ENCODE results near the gene WNT5B. TPM values are rescaled to one million over a fixed set of nuclear protein-coding genes. Genes with fewer than 3 reads are reported as not detected.
"Not testable (repeated sequence)": the region's sequence is repeated elsewhere in the genome, so short reads cannot be mapped to it uniquely, and the experiment has no call there.

WNT5B gene
- total and polyA plus RNA-seq, 2 donors: 4.1 to 4.8 TPM

DNA sequence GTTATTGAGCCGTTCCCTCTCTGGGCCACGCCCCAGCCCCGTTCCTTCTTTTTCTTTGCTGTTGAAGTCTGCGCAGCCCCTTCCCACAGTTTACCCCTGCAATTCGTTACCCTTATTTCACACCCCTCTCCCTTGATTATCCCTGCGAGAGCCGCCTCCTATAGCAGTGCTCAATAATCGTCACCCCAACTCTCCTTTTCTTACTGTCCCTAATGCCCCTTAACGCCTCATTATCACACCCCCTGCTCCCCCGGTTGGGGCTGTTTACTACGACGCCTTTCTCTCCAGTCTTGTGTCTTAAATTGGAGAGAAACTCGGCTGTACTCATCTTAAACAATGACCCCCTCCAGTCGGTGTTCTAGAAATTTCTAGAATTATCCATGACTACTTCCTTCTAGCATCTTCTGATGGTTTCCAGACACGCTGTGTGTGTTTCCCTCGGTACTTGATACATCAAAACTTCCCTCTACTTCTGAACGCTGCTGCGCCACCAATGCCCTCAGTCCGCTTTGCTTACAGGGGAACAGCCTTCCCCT lies 33.9 kb upstream of the WNT5B start:
- Histone ChIP-seq H3K27ac (ENCODE audit: low read depth in 1 of 2, low read length in 1 of 2) (peak overlapping the region; percentile 95 to 96), H3K9me3 (ENCODE audit: control insufficient read depth in 2 of 2, insufficient read depth in 1 of 2, low read length in 1 of 2) (no peaks in the 10 kb centered on the region), H3K36me3 (ENCODE audit: control insufficient read depth in 2 of 2, insufficient read depth in 2 of 2, low read length in 1 of 2) (peaks cover 0 to 4% of the 10 kb centered on the region in 2 donors), H3K27me3 (ENCODE audit: control insufficient read depth in 2 of 2, insufficient read depth in 1 of 2, low read length in 1 of 2) (no peaks in the 10 kb centered on the region), H3K4me3 (ENCODE audit: low read length in 2 of 2) (peak overlapping the region; percentile 63 to 87), H3K4me1 (ENCODE audit: control insufficient read depth in 2 of 2, insufficient read depth in 2 of 2, low read length in 2 of 2) (peaks cover 24 to 40% of the 10 kb centered on the region in 2 donors)
- WGBS: 13% methylated on average over 19 of the region's 19 CpGs
- DNase-seq (ENCODE audit: low read depth in 6 of 9, low spot score in 9 of 9): peak in 7 of 9 donors; percentile 54 to 81 (median 64)

DNA sequence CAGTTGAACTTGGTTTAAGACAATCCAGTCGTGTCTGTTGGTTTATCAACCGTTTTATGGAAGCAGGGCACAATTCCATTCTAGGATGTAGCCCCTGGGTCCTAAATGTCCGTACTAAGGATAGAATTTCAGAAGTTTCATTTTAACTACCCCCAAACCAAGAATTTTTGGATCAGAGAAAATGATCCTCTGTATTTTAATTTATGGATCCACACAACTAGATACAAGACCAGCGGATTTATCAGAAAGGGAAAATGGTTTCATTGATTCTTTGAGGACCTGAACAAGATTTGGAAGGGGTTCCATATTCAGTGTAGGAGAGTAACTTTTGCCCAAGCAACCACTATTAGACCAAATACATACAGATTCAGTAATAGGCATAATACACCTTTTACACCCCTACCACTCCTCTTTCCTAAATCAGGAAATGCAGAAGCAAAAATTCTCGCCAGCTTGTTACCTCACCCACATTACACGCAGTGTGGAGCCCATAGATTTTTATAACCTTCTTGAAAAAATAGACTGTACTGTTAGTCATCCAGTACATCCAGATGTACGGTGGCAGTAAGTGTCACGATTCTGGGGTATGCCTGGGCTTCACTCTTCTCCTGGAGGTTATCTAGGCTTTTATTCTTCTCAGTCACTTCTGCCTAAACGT lies 33.2 kb upstream of the WNT5B start:
- Histone ChIP-seq H3K27me3 (ENCODE audit: control insufficient read depth in 2 of 2, insufficient read depth in 1 of 2, low read length in 1 of 2) (no peaks in the 10 kb centered on the region), H3K4me1 (ENCODE audit: control insufficient read depth in 2 of 2, insufficient read depth in 2 of 2, low read length in 2 of 2) (peaks cover 17 to 33% of the 10 kb centered on the region in 2 donors), H3K27ac (ENCODE audit: low read depth in 1 of 2, low read length in 1 of 2) (peak overlapping the region in 1 of 2 donors; percentile 95)

GRCh38 chr12:1598757-1599156 lies 30.3 kb upstream of the WNT5B start:
- DNase-seq (ENCODE audit: low read depth in 6 of 9, low spot score in 9 of 9): no peak
- Histone ChIP-seq H3K27me3 (ENCODE audit: control insufficient read depth in 2 of 2, insufficient read depth in 1 of 2, low read length in 1 of 2) (no peaks in the 10 kb centered on the region), H3K9me3 (ENCODE audit: control insufficient read depth in 2 of 2, insufficient read depth in 1 of 2, low read length in 1 of 2) (no peaks in the 10 kb centered on the region), H3K27ac (ENCODE audit: low read depth in 1 of 2, low read length in 1 of 2) (no peak overlapping the region), H3K36me3 (ENCODE audit: control insufficient read depth in 2 of 2, insufficient read depth in 2 of 2, low read length in 1 of 2) (no peaks in the 10 kb centered on the region), H3K4me3 (ENCODE audit: low read length in 2 of 2) (no peak overlapping the region), H3K4me1 (ENCODE audit: control insufficient read depth in 2 of 2, insufficient read depth in 2 of 2, low read length in 2 of 2) (peaks cover 10 to 23% of the 10 kb centered on the region in 2 donors)
- WGBS: 97% methylated on average over 3 of the region's 3 CpGs

More for the DNA sequence above, 33.2 kb upstream of the WNT5B start:
- WGBS: 93% methylated on average over 9 of the region's 9 CpGs
- DNase-seq (ENCODE audit: low read depth in 6 of 9, low spot score in 9 of 9): no peak
- no peaks in the 10 kb centered on the region for H3K9me3 ChIP-seq (ENCODE audit: control insufficient read depth in 2 of 2, insufficient read depth in 1 of 2, low read length in 1 of 2)
- peaks cover 0 to 4% of the 10 kb centered on the region in 2 donors for H3K36me3 ChIP-seq (ENCODE audit: control insufficient read depth in 2 of 2, insufficient read depth in 2 of 2, low read length in 1 of 2)
- H3K4me3 ChIP-seq (ENCODE audit: low read length in 2 of 2): no peak overlapping the region

- 98% methylated on average over 9 of the region's 9 CpGs for WGBS
- H3K36me3 ChIP-seq (ENCODE audit: control insufficient read depth in 2 of 2, insufficient read depth in 2 of 2, low read length in 1 of 2); DNase-seq (ENCODE audit: low read depth in 6 of 9, low spot score in 9 of 9); H3K27ac ChIP-seq (ENCODE audit: low read depth in 1 of 2, low read length in 1 of 2); H3K4me3 ChIP-seq (ENCODE audit: low read length in 2 of 2); H3K9me3 ChIP-seq (ENCODE audit: control insufficient read depth in 2 of 2, insufficient read depth in 1 of 2, low read length in 1 of 2): not testable (repeated sequence)
- peaks cover 2 to 12% of the 10 kb centered on the region in 2 donors for H3K27me3 ChIP-seq (ENCODE audit: control insufficient read depth in 2 of 2, insufficient read depth in 1 of 2, low read length in 1 of 2)
- H3K4me1 ChIP-seq (ENCODE audit: control insufficient read depth in 2 of 2, insufficient read depth in 2 of 2, low read length in 2 of 2): peaks cover 4 to 34% of the 10 kb centered on the region in 2 donors
Measured at GRCh38 chr12:1602706-1603105, 26.3 kb upstream of the WNT5B start.

- Histone ChIP-seq H3K9me3 (ENCODE audit: control insufficient read depth in 2 of 2, insufficient read depth in 1 of 2, low read length in 1 of 2) (no peaks in the 10 kb centered on the region), H3K27ac (ENCODE audit: low read depth in 1 of 2, low read length in 1 of 2) (no peak overlapping the region), H3K4me3 (ENCODE audit: low read length in 2 of 2) (no peak overlapping the region), H3K4me1 (ENCODE audit: control insufficient read depth in 2 of 2, insufficient read depth in 2 of 2, low read length in 2 of 2) (peaks cover 4 to 34% of the 10 kb centered on the region in 2 donors), H3K27me3 (ENCODE audit: control insufficient read depth in 2 of 2, insufficient read depth in 1 of 2, low read length in 1 of 2) (peaks cover 2 to 12% of the 10 kb centered on the region in 2 donors), H3K36me3 (ENCODE audit: control insufficient read depth in 2 of 2, insufficient read depth in 2 of 2, low read length in 1 of 2) (no peaks in the 10 kb centered on the region)
- DNase-seq (ENCODE audit: low read depth in 6 of 9, low spot score in 9 of 9): no peak
- WGBS: 99% methylated on average over 7 of the region's 7 CpGs
Measured at GRCh38 chr12:1603269-1603993, 25.6 kb upstream of the WNT5B start.

DNA sequence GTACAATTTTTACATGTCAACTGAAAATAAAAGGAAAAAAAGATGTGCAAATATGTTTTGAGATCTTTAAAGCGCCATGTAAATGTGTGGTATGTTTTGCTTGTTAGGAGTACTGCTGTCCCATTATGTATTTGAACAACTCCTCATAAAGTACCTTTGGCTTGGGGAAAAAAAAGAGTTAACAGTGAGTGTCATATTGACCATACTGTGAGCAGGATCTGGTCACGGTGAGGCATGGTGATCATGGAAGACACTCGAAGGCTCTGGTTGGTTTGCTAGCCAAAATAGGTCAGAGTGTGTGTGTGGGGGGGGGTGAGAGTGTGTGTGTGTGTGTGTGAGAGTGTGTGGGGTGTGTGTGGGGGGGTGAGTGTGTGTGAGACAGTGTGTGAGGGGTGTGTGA lies 24.6 kb upstream of the WNT5B start:
- no peak overlapping the region for H3K4me3 ChIP-seq (ENCODE audit: low read length in 2 of 2)
- H3K27ac ChIP-seq (ENCODE audit: low read depth in 1 of 2, low read length in 1 of 2): no peak overlapping the region
- H3K36me3 ChIP-seq (ENCODE audit: control insufficient read depth in 2 of 2, insufficient read depth in 2 of 2, low read length in 1 of 2): no peaks in the 10 kb centered on the region
- no peak for DNase-seq (ENCODE audit: low read depth in 6 of 9, low spot score in 9 of 9)
- 94% methylated on average over 3 of the region's 3 CpGs for WGBS
- peaks cover 2 to 12% of the 10 kb centered on the region in 2 donors for H3K27me3 ChIP-seq (ENCODE audit: control insufficient read depth in 2 of 2, insufficient read depth in 1 of 2, low read length in 1 of 2)
- H3K9me3 ChIP-seq (ENCODE audit: control insufficient read depth in 2 of 2, insufficient read depth in 1 of 2, low read length in 1 of 2): no peaks in the 10 kb centered on the region
- peaks cover 4 to 34% of the 10 kb centered on the region in 2 donors for H3K4me1 ChIP-seq (ENCODE audit: control insufficient read depth in 2 of 2, insufficient read depth in 2 of 2, low read length in 2 of 2)

- peaks cover 2 to 12% of the 10 kb centered on the region in 2 donors for H3K27me3 ChIP-seq (ENCODE audit: control insufficient read depth in 2 of 2, insufficient read depth in 1 of 2, low read length in 1 of 2)
- H3K36me3 ChIP-seq (ENCODE audit: control insufficient read depth in 2 of 2, insufficient read depth in 2 of 2, low read length in 1 of 2): no peaks in the 10 kb centered on the region
- H3K4me3 ChIP-seq (ENCODE audit: low read length in 2 of 2): peak overlapping the region; percentile 26 to 42
- H3K4me1 ChIP-seq (ENCODE audit: control insufficient read depth in 2 of 2, insufficient read depth in 2 of 2, low read length in 2 of 2): peaks cover 4 to 34% of the 10 kb centered on the region in 2 donors
- peak overlapping the region; percentile 60 to 80 for H3K27ac ChIP-seq (ENCODE audit: low read depth in 1 of 2, low read length in 1 of 2)
- peak in 8 of 9 donors; percentile 58 to 90 (median 84) for DNase-seq (ENCODE audit: low read depth in 6 of 9, low spot score in 9 of 9)
- H3K9me3 ChIP-seq (ENCODE audit: control insufficient read depth in 2 of 2, insufficient read depth in 1 of 2, low read length in 1 of 2): no peaks in the 10 kb centered on the region
- WGBS: 4% methylated on average over 22 of the region's 22 CpGs
Measured at GRCh38 chr12:1605129-1606020, 23.7 kb upstream of the WNT5B start.

- Histone ChIP-seq H3K36me3 (ENCODE audit: control insufficient read depth in 2 of 2, insufficient read depth in 2 of 2, low read length in 1 of 2) (no peaks in the 10 kb centered on the region), H3K9me3 (ENCODE audit: control insufficient read depth in 2 of 2, insufficient read depth in 1 of 2, low read length in 1 of 2) (no peaks in the 10 kb centered on the region), H3K27ac (ENCODE audit: low read depth in 1 of 2, low read length in 1 of 2) (peak overlapping the region; percentile 60 to 80), H3K27me3 (ENCODE audit: control insufficient read depth in 2 of 2, insufficient read depth in 1 of 2, low read length in 1 of 2) (peaks cover 2 to 12% of the 10 kb centered on the region in 2 donors), H3K4me1 (ENCODE audit: control insufficient read depth in 2 of 2, insufficient read depth in 2 of 2, low read length in 2 of 2) (peaks cover 4 to 32% of the 10 kb centered on the region in 2 donors), H3K4me3 (ENCODE audit: low read length in 2 of 2) (peak overlapping the region; percentile 26 to 42)
- peak in 1 of 9 donors; percentile 49 for DNase-seq (ENCODE audit: low read depth in 6 of 9, low spot score in 9 of 9)
- WGBS: 47% methylated on average over 12 of the region's 12 CpGs
Measured at GRCh38 chr12:1606021-1606622, 22.9 kb upstream of the WNT5B start.

All from thymus (tissue), 11 donors.